H9 (cell line): ENCODE results near the gene ADGRE1. TPM values are rescaled to one million over a fixed set of nuclear protein-coding genes. Genes with fewer than 3 reads are reported as not detected.

Experiments
- DNase-seq: peaks from one replicate; pipeline ENCODE4 v3.0.0-alpha.2; 2017
- H2AFZ ChIP-seq: one replicate; pipeline ENCODE4 v1.6.1; 2013; ENCODE audit warnings: mild to moderate bottlenecking, low read length, control low read depth, moderate library complexity
- H2AK5ac ChIP-seq: 2 replicates; pipeline ENCODE4 v1.6.1; 2013; ENCODE audit warnings: low read length, control low read depth, mixed read lengths; ENCODE audit not compliant: insufficient read length
- H2BK120ac ChIP-seq: one replicate; pipeline ENCODE4 v1.6.1; 2013; ENCODE audit warnings: low read depth, mild to moderate bottlenecking, low read length, control low read depth, inconsistent platforms; ENCODE audit not compliant: poor library complexity, severe bottlenecking
- H2BK12ac ChIP-seq: 2 replicates; pipeline ENCODE4 v1.6.1; 2013; ENCODE audit warnings: low read length, control low read depth, mixed read lengths, low read depth; ENCODE audit not compliant: insufficient read length
- H2BK15ac ChIP-seq: 2 replicates; pipeline ENCODE4 v1.6.1; 2013; ENCODE audit warnings: low read depth, low read length, control low read depth
- H2BK20ac ChIP-seq: one replicate; pipeline ENCODE4 v1.6.1; 2013; ENCODE audit warnings: low read depth, mild to moderate bottlenecking, low read length, control low read depth, inconsistent platforms; ENCODE audit not compliant: poor library complexity, severe bottlenecking
- H2BK5ac ChIP-seq: 2 replicates; pipeline ENCODE4 v1.6.1; 2013; ENCODE audit warnings: low read length, control low read depth, mixed read lengths; ENCODE audit not compliant: insufficient read length
- H3K14ac ChIP-seq: 2 replicates; pipeline ENCODE4 v1.6.1; 2013; ENCODE audit warnings: low read length, control low read depth; ENCODE audit not compliant: insufficient read depth
- H3K18ac ChIP-seq: 2 replicates; pipeline ENCODE4 v1.6.1; 2013; ENCODE audit warnings: low read depth, mild to moderate bottlenecking, mixed read lengths, low read length, control low read depth; ENCODE audit not compliant: insufficient read length
- H3K23ac ChIP-seq: 2 replicates; pipeline ENCODE4 v1.6.1; 2013; ENCODE audit warnings: low read length, control low read depth, mixed read lengths, low read depth; ENCODE audit not compliant: insufficient read length
- H3K23me2 ChIP-seq: 2 replicates; pipeline ENCODE4 v1.6.1; 2013; ENCODE audit warnings: low read depth, mild to moderate bottlenecking, mixed read lengths, low read length, control low read depth; ENCODE audit not compliant: insufficient read length, poor library complexity, severe bottlenecking
- H3K27ac ChIP-seq: 2 replicates; pipeline ENCODE4 v1.5.1; 2013; ENCODE audit warnings: low read length, control low read depth, mixed read lengths, low read depth; ENCODE audit not compliant: insufficient read length
- H3K27me3 ChIP-seq: 2 replicates; pipeline ENCODE4 v1.6.1; 2013; ENCODE audit warnings: low read length, control low read depth, inconsistent platforms; ENCODE audit not compliant: insufficient read depth
- H3K4ac ChIP-seq: 2 replicates; pipeline ENCODE4 v1.6.1; 2013; ENCODE audit warnings: low read depth, mild to moderate bottlenecking, control low read depth, inconsistent platforms, low read length, moderate library complexity
- H3K4me1 ChIP-seq: 2 replicates; pipeline ENCODE4 v1.6.1; 2013; ENCODE audit warnings: low read length, control low read depth, inconsistent platforms; ENCODE audit not compliant: insufficient read depth
- H3K4me2 ChIP-seq: 2 replicates; pipeline ENCODE4 v1.6.1; 2013; ENCODE audit warnings: low read length, control low read depth, mixed read lengths; ENCODE audit not compliant: insufficient read length, insufficient read depth
- H3K56ac ChIP-seq: 2 replicates; pipeline ENCODE4 v1.6.1; 2013; ENCODE audit warnings: low read depth, mild to moderate bottlenecking, mixed read lengths, low read length, control low read depth; ENCODE audit not compliant: insufficient read length
- H3K79me1 ChIP-seq: 2 replicates; pipeline ENCODE4 v1.6.1; 2013; ENCODE audit warnings: low read depth, mild to moderate bottlenecking, moderate library complexity, low read length, control low read depth, inconsistent platforms; ENCODE audit not compliant: insufficient read depth, poor library complexity, severe bottlenecking
- H3K79me2 ChIP-seq: 2 replicates; pipeline ENCODE4 v1.6.1; 2013; ENCODE audit warnings: low read length, control low read depth, inconsistent platforms; ENCODE audit not compliant: insufficient read depth
- H3K9ac ChIP-seq: 2 replicates; pipeline ENCODE4 v1.6.1; 2013; ENCODE audit warnings: low read length, control low read depth, mixed read lengths; ENCODE audit not compliant: insufficient read length; ENCODE audit errors: extremely low read depth
- H3K9me3 ChIP-seq: one replicate; pipeline ENCODE4 v1.6.1; 2013; ENCODE audit warnings: low read depth, low read length, inconsistent platforms; ENCODE audit not compliant: control insufficient read depth
- H3T11ph ChIP-seq: one replicate; pipeline ENCODE4 v1.6.1; 2013; ENCODE audit warnings: mild to moderate bottlenecking, low read length, control low read depth, inconsistent platforms
- H4K20me1 ChIP-seq: one replicate; pipeline ENCODE4 v1.6.1; 2013; ENCODE audit not compliant: control insufficient read depth, insufficient read length, insufficient read depth
- H4K5ac ChIP-seq: 2 replicates; pipeline ENCODE4 v1.6.1; 2013; ENCODE audit warnings: low read depth, mild to moderate bottlenecking, mixed read lengths, low read length, control low read depth; ENCODE audit not compliant: insufficient read length
- H4K8ac ChIP-seq: replicated peaks from 2 replicates; pipeline ENCODE4 v1.6.1; 2013; ENCODE audit warnings: low read length, control low read depth, mixed read lengths, low read depth; ENCODE audit not compliant: insufficient read length
- H4K91ac ChIP-seq: 2 replicates; pipeline ENCODE4 v1.6.1; 2013; ENCODE audit warnings: low read depth, mild to moderate bottlenecking, moderate library complexity, mixed read lengths, low read length, control low read depth; ENCODE audit not compliant: insufficient read length
- H3K27ac Mint-ChIP-seq, 3 experiments: 2 replicates in 2 of 3; 3 replicates in 1 of 3; pipeline ENCODE4 v1.8.0; 2020 to 2021; ENCODE audit warnings: mixed read lengths in 3 of 3, mild to moderate bottlenecking in 1 of 3, moderate library complexity in 1 of 3
- H3K27me3 Mint-ChIP-seq: 2 replicates; pipeline ENCODE4 v1.8.0; 2021; ENCODE audit warnings: low read depth, mild to moderate bottlenecking, moderate library complexity, mixed read lengths
- H3K36me3 Mint-ChIP-seq, 3 experiments: 2 replicates in 2 of 3; 3 replicates in 1 of 3; pipeline ENCODE4 v1.8.0; 2020 to 2021; ENCODE audit warnings: low read depth in 3 of 3, mixed read lengths in 3 of 3; ENCODE audit not compliant: insufficient read depth in 1 of 3
- H3K4me1 Mint-ChIP-seq, 2 experiments: 2 replicates each; pipeline ENCODE4 v1.8.0; 2020; ENCODE audit warnings: mixed read lengths in 2 of 2
- H3K4me3 Mint-ChIP-seq, 2 experiments: 2 replicates in 1 of 2; 3 replicates in 1 of 2; pipeline ENCODE4 v1.8.0; 2020 to 2021; ENCODE audit warnings: mild to moderate bottlenecking in 2 of 2, mixed read lengths in 2 of 2, moderate library complexity in 1 of 2
- H3K9me3 Mint-ChIP-seq, 2 experiments: 2 replicates in 1 of 2; 3 replicates in 1 of 2; pipeline ENCODE4 v1.8.0; 2020; ENCODE audit warnings: mild to moderate bottlenecking in 2 of 2, mixed read lengths in 2 of 2, moderate library complexity in 1 of 2
- WGBS: extraction: QIAGEN DNeasy Blood & Tissue Kit; methylation state at CpG from one replicate; pipeline ENCODE4 v1.1.7; 2013; ENCODE audit warnings: missing lambda C conversion rate, low lambda C conversion rate, mixed read lengths; ENCODE audit not compliant: insufficient read length; ENCODE audit errors: extremely low coverage; 5-methylcytosine and 5-hydroxymethylcytosine counted together
- total RNA-seq: library from RNA; stranded (reverse); gene quantifications from 2 replicates; pipeline ENCODE4 v1.2.1, GENCODE V29; 2021
- TF ChIP-seq, protein P1 (sequence below): fragments of 200-600 bp; sonication (generic); conservative IDR thresholded peaks from 3 replicates; pipeline ENCODE4 v1.8.0; 2021; ENCODE audit warnings: antibody characterized with exemption, mild to moderate bottlenecking

The ADGRE1 gene
- total RNA-seq, 1 experiment from 2014 or later: not detected

DNA sequence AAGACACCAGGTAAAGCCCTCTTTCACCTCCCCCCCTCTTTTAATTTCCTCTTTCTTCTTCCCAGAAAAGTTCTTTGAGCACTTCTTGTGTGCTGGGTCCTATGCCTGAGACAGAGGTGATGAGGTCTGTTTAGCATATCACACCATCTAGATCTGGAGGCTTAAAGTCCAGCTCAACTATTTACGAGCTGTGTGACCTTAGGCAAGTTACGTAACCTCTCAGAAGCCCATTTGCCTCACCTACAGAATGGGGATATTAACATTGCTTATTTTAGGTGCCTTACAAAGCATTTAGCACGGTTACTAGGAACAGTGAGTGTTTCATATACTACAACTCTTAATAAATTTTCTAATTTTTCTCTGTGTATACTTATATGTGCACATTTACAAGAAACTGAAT is 47.7 kb downstream of the ADGRE1 start:
- Histone ChIP-seq H3K27me3 (no peaks in the 10 kb centered on the region), H2AFZ (no peak overlapping the region), H2BK120ac (no peak overlapping the region), H3K4ac (no peak overlapping the region), H3K27ac (no peak overlapping the region), H3K14ac (no peak overlapping the region), H2BK5ac (no peak overlapping the region), H2BK20ac (no peak overlapping the region), H3K9ac (no peak overlapping the region), H3K4me1 (no peaks in the 10 kb centered on the region), H2BK15ac (no peak overlapping the region), H3K56ac (no peak overlapping the region), H2BK12ac (no peak overlapping the region), H4K91ac (no peak overlapping the region), H3K18ac (no peak overlapping the region), H4K8ac (no peak overlapping the region), H3K4me2 (no peak overlapping the region), H3K79me1 (no peaks in the 10 kb centered on the region), H3K79me2 (no peaks in the 10 kb centered on the region), H2AK5ac (no peak overlapping the region), H3K23me2 (no peaks in the 10 kb centered on the region), H3K9me3 (peaks cover 42% of the 10 kb centered on the region), H4K5ac (no peak overlapping the region), H4K20me1 (no peaks in the 10 kb centered on the region), H3K23ac (no peak overlapping the region), H3T11ph (no peak overlapping the region)
- Mint-ChIP-seq H3K4me1 (no peaks in the 10 kb centered on the region), H3K27me3 (peaks cover 2% of the 10 kb centered on the region), H3K27ac (no peak overlapping the region), H3K4me3 (no peak overlapping the region), H3K36me3 (peaks cover 6 to 27% (median 8%) of the 10 kb centered on the region in 3 experiments), H3K9me3 (peaks cover 82 to 88% of the 10 kb centered on the region in 2 experiments)
- TF ChIP-seq, protein P1, sequence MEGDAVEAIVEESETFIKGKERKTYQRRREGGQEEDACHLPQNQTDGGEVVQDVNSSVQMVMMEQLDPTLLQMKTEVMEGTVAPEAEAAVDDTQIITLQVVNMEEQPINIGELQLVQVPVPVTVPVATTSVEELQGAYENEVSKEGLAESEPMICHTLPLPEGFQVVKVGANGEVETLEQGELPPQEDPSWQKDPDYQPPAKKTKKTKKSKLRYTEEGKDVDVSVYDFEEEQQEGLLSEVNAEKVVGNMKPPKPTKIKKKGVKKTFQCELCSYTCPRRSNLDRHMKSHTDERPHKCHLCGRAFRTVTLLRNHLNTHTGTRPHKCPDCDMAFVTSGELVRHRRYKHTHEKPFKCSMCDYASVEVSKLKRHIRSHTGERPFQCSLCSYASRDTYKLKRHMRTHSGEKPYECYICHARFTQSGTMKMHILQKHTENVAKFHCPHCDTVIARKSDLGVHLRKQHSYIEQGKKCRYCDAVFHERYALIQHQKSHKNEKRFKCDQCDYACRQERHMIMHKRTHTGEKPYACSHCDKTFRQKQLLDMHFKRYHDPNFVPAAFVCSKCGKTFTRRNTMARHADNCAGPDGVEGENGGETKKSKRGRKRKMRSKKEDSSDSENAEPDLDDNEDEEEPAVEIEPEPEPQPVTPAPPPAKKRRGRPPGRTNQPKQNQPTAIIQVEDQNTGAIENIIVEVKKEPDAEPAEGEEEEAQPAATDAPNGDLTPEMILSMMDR: no peak
- WGBS: no CpG with 5 or more reads among the region's 3 CpGs
- no peak for DNase-seq
